ENCODE results near the gene ARMH4.

- TF ChIP-seq CTCF (IDR thresholded peaks at IDR 0.05 in 2 of 3, conservative IDR thresholded peaks at IDR 0.05 in 1 of 3; ENCODE audit: control insufficient read depth in 2 of 3, extremely low read depth in 1 of 3, insufficient read depth in 1 of 3, low read depth in 3 of 3, low read length in 3 of 3): peak; percentile 85 to 89 (median 85)
- no peak for TF ChIP-seq TAF1 (IDR thresholded peaks at IDR 0.05; ENCODE audit: borderline replicate concordance, low read depth, low read length)
- no peak for TF ChIP-seq NRF1 (conservative IDR thresholded peaks at IDR 0.05; ENCODE audit: low read depth, low read length)
- TF ChIP-seq SMC3 (IDR thresholded peaks at IDR 0.05; ENCODE audit: borderline replicate concordance, low read length): peak; percentile 59; the same call in 1 of the 2 replicates
- TF ChIP-seq POLR2A (IDR thresholded peaks at IDR 0.05; ENCODE audit: low read depth, low read length): no peak
- TF ChIP-seq ETV6 (conservative IDR thresholded peaks at IDR 0.05 in 1 of 2, IDR thresholded peaks at IDR 0.05 in 1 of 2; ENCODE audit: borderline replicate concordance in 1 of 2, low read depth in 1 of 2): no peak
- TF ChIP-seq USF2 (IDR thresholded peaks at IDR 0.05; ENCODE audit: borderline replicate concordance, low read depth, low read length): no peak
- no peak for TF ChIP-seq REST (IDR thresholded peaks at IDR 0.05; ENCODE audit: low read depth, low read length)
- TF ChIP-seq RFX5 (IDR thresholded peaks at IDR 0.05; ENCODE audit: low read depth, low read length): no peak
- no peak for TF ChIP-seq MYC (IDR thresholded peaks at IDR 0.05; ENCODE audit: insufficient read depth, insufficient read length, insufficient replicate concordance, low read length, severe bottlenecking)
- no peak for TF ChIP-seq JUNB (IDR thresholded peaks at IDR 0.05)
- TF ChIP-seq SIN3A (IDR thresholded peaks at IDR 0.05; ENCODE audit: low read depth, low read length): no peak
Measured at GRCh38 chr14:58166005-58166983, 14.3 kb upstream of the ARMH4 start.
